Panc1 (cell line): ENCODE data around the gene DMBX1. TPM values are rescaled to one million over a fixed set of nuclear protein-coding genes. Genes with fewer than 3 reads are reported as not detected.

Source experiments
- ATAC-seq: fragments of 200-7000 bp; cut with Tn5 transposase; 2 replicates; pipeline ENCODE4 v1.9.1; 2020; ENCODE audit warnings: mild to moderate bottlenecking, moderate library complexity
- BruUV-seq: library from RNA; stranded (reverse); fragments of 400-500 nt; replicated peaks from 2 replicates; lab custom pipeline; 2021; lab: Mats Ljungman, UMichigan
- CTCF ChIA-PET: fragments of 300-600 bp; sonication (Branson Sonifier 250); formaldehyde crosslinking; loops from one replicate; lab custom pipeline; 2022; ENCODE audit warnings: antibody characterized with exemption; lab: Charles Lee
- POLR2A ChIA-PET: fragments of 300-600 bp; sonication (Branson Sonifier 250); formaldehyde crosslinking; loops from one replicate; lab custom pipeline; 2022; ENCODE audit warnings: antibody characterized with exemption; lab: Charles Lee
- DNase-seq: peaks from one replicate; pipeline ENCODE4 v3.0.0-alpha.2; 2010; ENCODE audit warnings: low read depth, low spot score
- H3K27ac ChIP-seq: 2 replicates; pipeline ENCODE4 v1.5.1; 2011; ENCODE audit warnings: mild to moderate bottlenecking, low read length, inconsistent platforms
- H3K27me3 ChIP-seq: fragments of 200-500 bp; sonication (Bioruptor generic); 2 replicates; pipeline ENCODE4 v1.6.0; 2014; ENCODE audit warnings: low read length, inconsistent platforms; ENCODE audit not compliant: control insufficient read depth, insufficient read depth
- H3K36me3 ChIP-seq: fragments of 200-500 bp; sonication (Bioruptor generic); 2 replicates; pipeline ENCODE4 v1.5.1; 2014; ENCODE audit warnings: inconsistent platforms, mild to moderate bottlenecking, low read length, moderate library complexity; ENCODE audit not compliant: control insufficient read depth, insufficient read depth
- H3K4me1 ChIP-seq: 2 replicates; pipeline ENCODE4 v1.5.1; 2011; ENCODE audit warnings: inconsistent platforms, mild to moderate bottlenecking, low read length, moderate library complexity; ENCODE audit not compliant: control insufficient read depth, insufficient read depth
- H3K4me3 ChIP-seq, 2 experiments: 2 replicates each; pipeline ENCODE4 v1.5.1; 2011 to 2012; ENCODE audit warnings: low read depth in 2 of 2, low read length in 2 of 2, mild to moderate bottlenecking in 2 of 2, inconsistent platforms in 1 of 2, moderate library complexity in 1 of 2
- H3K9me3 ChIP-seq: fragments of 200-500 bp; sonication (Bioruptor generic); 2 replicates; pipeline ENCODE4 v1.5.1; 2014; ENCODE audit warnings: low read depth, mild to moderate bottlenecking, inconsistent platforms, low read length, moderate library complexity; ENCODE audit not compliant: control insufficient read depth, insufficient read depth
- CTCF ChIP-seq: fragments of 450-650 bp; IDR thresholded peaks from 2 replicates; pipeline ENCODE4 v1.5.1; 2017; ENCODE audit warnings: mild to moderate bottlenecking
- POLR2AphosphoS5 ChIP-seq: IDR thresholded peaks from 2 replicates; pipeline ENCODE4 v1.6.1; 2012; ENCODE audit warnings: mild to moderate bottlenecking, low read depth, low read length, moderate library complexity
- SIN3A ChIP-seq: IDR thresholded peaks from 2 replicates; pipeline ENCODE4 v1.6.1; 2012; ENCODE audit warnings: low read depth, mild to moderate bottlenecking, low read length, moderate library complexity, borderline replicate concordance; ENCODE audit not compliant: insufficient read depth
- TCF7L2 ChIP-seq: IDR thresholded peaks from 2 replicates; pipeline ENCODE4 v1.6.1; 2011; ENCODE audit warnings: mild to moderate bottlenecking, low read depth, low read length, inconsistent platforms
- in situ Hi-C: cut with HindIII; loops from 2 replicates; pipeline ENCODE4 v1.10.0; 2016; ENCODE audit warnings: low sequenced_read_pairs, low pct_unique_long_range_greater_than_20kb
- intact Hi-C: fragments of 100-400 bp; cut with micrococcal nuclease; formaldehyde crosslinking; loops from one replicate; pipeline ENCODE4 v1.10.0; 2022; ENCODE audit not compliant: unreplicated experiment
- total RNA-seq: library from RNA; stranded (reverse); gene quantifications from one replicate; pipeline ENCODE4 v1.2.1, GENCODE V29; 2021; ENCODE audit not compliant: unreplicated experiment

Gene DMBX1
- total RNA-seq, 1 experiment from 2014 or later, result 0.05 TPM

GRCh38 chr1:46526691-46527291, 37.2 kb downstream of the DMBX1 start:
- CTCF ChIA-PET, result interaction anchor here (1.3 to 5.0 kb wide), 4 partner anchors 39 to 80 kb away, joined by 3 to 34 read pairs (median 5); no protein-coding TSS in a partner anchor
- no TSS peak for BruUV-seq
- in situ Hi-C loops (no loop called here), intact Hi-C loops (no loop called here)
- no peak overlapping the region for H3K4me3 ChIP-seq
- no peak overlapping the region for H3K27ac ChIP-seq
- POLR2A ChIA-PET, result no interaction called here
- no peaks in the 10 kb centered on the region for H3K27me3 ChIP-seq
- no peaks in the 10 kb centered on the region for H3K36me3 ChIP-seq
- no peak for TF ChIP-seq TCF7L2
- no peak for TF ChIP-seq SIN3A
- DNase-seq (no peak), ATAC-seq (no peak)
- H3K9me3 ChIP-seq, result no peaks in the 10 kb centered on the region
- H3K4me1 ChIP-seq, result no peaks in the 10 kb centered on the region; the same call in 1 of the 2 replicates

GRCh38 chr1:46527474-46528296, 38.0 kb downstream of the DMBX1 start:
- intact Hi-C loops, result loop anchor here (1.0 kb wide), 3 partner anchors 50 to 121 kb away; no protein-coding TSS in a partner anchor
- H3K4me1 ChIP-seq, result peaks cover 2% of the 10 kb centered on the region; the same call in 1 of the 2 replicates
- no TSS peak for BruUV-seq
- DNase-seq, result peak; percentile 71
- no peaks in the 10 kb centered on the region for H3K27me3 ChIP-seq
- in situ Hi-C loops, result no loop called here
- no peak for TF ChIP-seq TCF7L2
- TF ChIP-seq SIN3A, result no peak
- peak; percentile 98 for TF ChIP-seq CTCF
- ATAC-seq, result peak; percentile 89
- CTCF ChIA-PET, result interaction anchor here (1.1 to 5.0 kb wide), 7 partner anchors 40 to 81 kb away, joined by 3 to 34 read pairs (median 6); no protein-coding TSS in a partner anchor
- POLR2A ChIA-PET, result no interaction called here
- no peak overlapping the region for H3K27ac ChIP-seq
- H3K9me3 ChIP-seq, result no peaks in the 10 kb centered on the region
- H3K4me3 ChIP-seq, result no peak overlapping the region
- no peaks in the 10 kb centered on the region for H3K36me3 ChIP-seq

- Histone ChIP-seq H3K27me3 (no peaks in the 10 kb centered on the region), H3K4me1 (0 out of 2 replicates have a peak, but pooled peaks cover 2% of the 10 kb centered on the region), H3K4me3 (no peak overlapping the region), H3K36me3 (no peaks in the 10 kb centered on the region), H3K27ac (no peak overlapping the region), H3K9me3 (no peaks in the 10 kb centered on the region)
- POLR2A ChIA-PET, result no interaction called here
- DNase-seq (no peak), ATAC-seq (peak; percentile 53)
- BruUV-seq, result no TSS peak
- in situ Hi-C loops, result no loop called here
- CTCF ChIA-PET, result interaction anchor here (0.9 to 5.0 kb wide), 5 partner anchors 15 to 81 kb away, joined by 4 to 34 read pairs (median 6); no protein-coding TSS in a partner anchor
- peak; percentile 69 for TF ChIP-seq CTCF
- no peak for TF ChIP-seq POLR2AphosphoS5
- intact Hi-C loops, result loop anchor here (1.0 kb wide), 3 partner anchors 51 to 122 kb away; no protein-coding TSS in a partner anchor
Observed at GRCh38 chr1:46528297-46528955, 38.8 kb downstream of the DMBX1 start.
